Gastroesophageal sphincter (tissue), 3 donors: ENCODE data around the gene GPC3.

Experiments used
- CTCF ChIP-seq, 4 experiments: fragments of 200-600 bp in 2 of 4; fragments of 450-650 bp in 2 of 4; sonication (generic) in 1 of 4; IDR thresholded peaks; one replicate each; pipeline ENCODE4 v1.5.1; 2017 to 2019; ENCODE audit warnings: antibody characterized with exemption in 4 of 4, mild to moderate bottlenecking in 2 of 4, moderate library complexity in 2 of 4
- EP300 ChIP-seq: sonication (generic); formaldehyde crosslinking; IDR thresholded peaks from one replicate; pipeline ENCODE4 v1.6.1; 2017; ENCODE audit warnings: antibody characterized with exemption, mild to moderate bottlenecking
- POLR2A ChIP-seq, 2 donors: fragments of 450-650 bp; IDR thresholded peaks; one replicate each; pipeline ENCODE4 v1.6.1; 2017; ENCODE audit warnings: antibody characterized with exemption in 2 of 2, mild to moderate bottlenecking in 2 of 2, moderate library complexity in 1 of 2
- POLR2AphosphoS5 ChIP-seq: sonication (generic); formaldehyde crosslinking; IDR thresholded peaks from one replicate; pipeline ENCODE4 v1.6.1; 2017; ENCODE audit warnings: antibody characterized with exemption

DNA sequence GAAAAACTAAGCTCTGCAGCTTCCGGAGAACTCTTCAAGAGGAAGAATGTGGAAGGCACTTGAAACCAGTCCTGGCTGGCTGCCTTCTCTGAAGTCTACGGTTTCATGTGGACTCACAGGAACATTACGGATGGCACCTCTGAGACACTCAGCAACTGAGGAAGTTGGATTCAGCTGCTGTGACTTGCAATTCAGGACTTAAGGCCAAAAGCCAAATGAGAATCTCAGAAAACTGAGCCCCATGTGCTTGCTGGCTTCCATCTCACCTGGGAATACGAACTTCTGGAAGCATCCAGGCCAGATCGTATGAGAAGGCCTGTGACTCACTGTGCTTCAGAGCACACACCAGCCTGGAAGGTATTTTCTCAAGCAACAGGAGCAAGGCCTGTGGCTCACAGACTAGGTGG, 462.3 kb downstream of the GPC3 start:
- TF ChIP-seq POLR2AphosphoS5 (no peak), CTCF (IDR thresholded peaks at IDR 0.05) (no peak), EP300 (no peak), POLR2A (IDR thresholded peaks at IDR 0.05) (no peak)
